Adrenal gland (tissue), 12 donors: ENCODE measurements around the gene PLEKHS1. TPM values are rescaled to one million over a fixed set of nuclear protein-coding genes. Genes with fewer than 3 reads are reported as not detected.

Source experiments
- DNase-seq, 7 donors: peaks; one replicate each; pipeline ENCODE4 v3.0.0-alpha.2; 2019 to 2020
- H3K27ac ChIP-seq, 5 donors: fragments of 200-600 bp; sonication (generic) in 4 of 5; 1 replicate in 3 of 5; 2 replicates in 2 of 5; pipeline versions ENCODE4 v1.5.1 to v1.8.0; 2016 to 2020; ENCODE audit warnings: mild to moderate bottlenecking in 1 of 5
- H3K27me3 ChIP-seq: fragments of 200-600 bp; 2 replicates; pipeline ENCODE4 v1.8.0; 2021
- H3K36me3 ChIP-seq, 2 donors: fragments of 200-600 bp; replicated peaks in 1 of 2; 1 replicate in 1 of 2; 2 replicates in 1 of 2; pipeline versions ENCODE4 v1.5.1 to v1.8.0; 2018 to 2022
- H3K4me1 ChIP-seq, 2 donors: fragments of 200-600 bp; replicated peaks in 1 of 2; 1 replicate in 1 of 2; 2 replicates in 1 of 2; pipeline versions ENCODE4 v1.5.1 to v1.8.0; 2018 to 2021
- H3K4me3 ChIP-seq, 4 donors: fragments of 200-600 bp; sonication (generic) in 3 of 4; one replicate each; pipeline ENCODE4 v1.5.1; 2016 to 2018
- H3K9me3 ChIP-seq, 3 donors: fragments of 200-600 bp; sonication (generic) in 1 of 3; replicated peaks in 1 of 3; 1 replicate in 2 of 3; 2 replicates in 1 of 3; pipeline versions ENCODE4 v1.5.1 to v1.8.0; 2016 to 2021
- POLR2A ChIP-seq, 2 donors: fragments of 450-650 bp; IDR thresholded peaks; one replicate each; pipeline ENCODE4 v1.6.1; 2017; ENCODE audit warnings: antibody characterized with exemption in 2 of 2, mild to moderate bottlenecking in 2 of 2, moderate library complexity in 1 of 2
- WGBS, 4 donors: extraction: QIAGEN DNeasy Blood & Tissue Kit in 2 of 4; methylation state at CpG; one replicate each; pipeline versions ENCODE4 v1.1.5 to v1.1.7; 2013 to 2017; 5-methylcytosine and 5-hydroxymethylcytosine counted together
- intact Hi-C, 2 donors: fragments of 100-400 bp; cut with DNase I; formaldehyde crosslinking; loops; one replicate each; pipeline versions ENCODE4 v1.14.1 to v1.15.0; 2022 to 2023
- polyA plus RNA-seq, 3 donors: library from polyadenylated mRNA; stranded (reverse); fragments of 200-250 nt in 2 of 3; fragments of 350-450 nt in 1 of 3; fragmentation: Illumina TruSeq in 1 of 3; extraction: RNeasy Lipid Tissue Mini Kit (QIAGEN cat#74804) in 1 of 3; gene quantifications; one replicate each; pipeline ENCODE4 v1.2.3, GENCODE V29; 2013 to 2014
- total RNA-seq, 9 donors: library from RNA; depleted of rRNA in 4 of 9; stranded (reverse); fragments of >200 nt in 4 of 9; fragments of 120-200 nt in 1 of 9; fragmentation: NEBNext Ultra II Directional in 1 of 9; extraction: Animal tissue kit (Norgen Biotek cat#: 25700) in 1 of 9; gene quantifications; one replicate each; pipeline versions ENCODE4 v1.1.0 to v1.2.4, GENCODE V29; 2013 to 2023
- TF ChIP-seq, protein P1 (sequence below), 6 experiments: fragments of 450-650 bp in 4 of 6; fragments of 200-600 bp in 2 of 6; sonication (generic) in 1 of 6; IDR thresholded peaks; 1 replicate in 5 of 6; 2 replicates in 1 of 6; pipeline versions ENCODE4 v1.5.1 to v1.8.0; 2016 to 2021; ENCODE audit warnings: antibody characterized with exemption in 6 of 6, mild to moderate bottlenecking in 2 of 6, moderate library complexity in 1 of 6
- donor health status: healthy with polysubstance abuse.
- donor health status: Bipolar disorder and iron deficiency.
- donor health status: DM: yes; HTN: yes; CAD: no.
- donor health status: DM: no; HTN: no; CAD: no.
- donor health status: DM: no; HTN: no; CAD: no.
- donor health status: DM: yes; HTN: yes; CAD: no.

Gene PLEKHS1
- total and polyA plus RNA-seq, 12 donors, result 0.13 TPM; not detected in 11

DNA sequence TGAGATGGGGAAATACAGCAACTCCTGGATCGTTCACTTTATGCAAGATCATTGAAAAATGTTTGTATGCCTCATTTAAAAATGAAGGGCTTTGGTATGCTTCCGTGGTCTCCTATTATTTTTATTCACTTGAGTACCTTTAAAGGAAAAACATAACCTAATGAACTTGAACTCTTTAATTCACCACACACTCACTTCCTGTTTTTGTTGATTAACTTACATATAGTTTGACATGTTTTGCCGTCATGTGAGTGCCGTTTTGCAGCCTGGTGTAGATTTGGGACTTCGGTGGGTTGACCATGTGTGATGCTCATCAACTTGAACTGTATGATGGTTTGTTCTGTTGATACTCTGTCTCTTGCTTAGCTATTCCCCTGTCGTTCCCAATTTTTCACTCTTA lies 42.8 kb upstream of the PLEKHS1 start:
- Histone ChIP-seq H3K27me3 (no peaks in the 10 kb centered on the region), H3K4me1 (peaks cover 0 to 18% of the 10 kb centered on the region in 2 donors), H3K36me3 (no peaks in the 10 kb centered on the region), H3K4me3 (no peak overlapping the region), H3K27ac (peak overlapping the region in 2 of 5 donors; percentile 26 to 40), H3K9me3 (no peaks in the 10 kb centered on the region)
- TF ChIP-seq POLR2A (IDR thresholded peaks at IDR 0.05), result no peak
- TF ChIP-seq, protein P1, sequence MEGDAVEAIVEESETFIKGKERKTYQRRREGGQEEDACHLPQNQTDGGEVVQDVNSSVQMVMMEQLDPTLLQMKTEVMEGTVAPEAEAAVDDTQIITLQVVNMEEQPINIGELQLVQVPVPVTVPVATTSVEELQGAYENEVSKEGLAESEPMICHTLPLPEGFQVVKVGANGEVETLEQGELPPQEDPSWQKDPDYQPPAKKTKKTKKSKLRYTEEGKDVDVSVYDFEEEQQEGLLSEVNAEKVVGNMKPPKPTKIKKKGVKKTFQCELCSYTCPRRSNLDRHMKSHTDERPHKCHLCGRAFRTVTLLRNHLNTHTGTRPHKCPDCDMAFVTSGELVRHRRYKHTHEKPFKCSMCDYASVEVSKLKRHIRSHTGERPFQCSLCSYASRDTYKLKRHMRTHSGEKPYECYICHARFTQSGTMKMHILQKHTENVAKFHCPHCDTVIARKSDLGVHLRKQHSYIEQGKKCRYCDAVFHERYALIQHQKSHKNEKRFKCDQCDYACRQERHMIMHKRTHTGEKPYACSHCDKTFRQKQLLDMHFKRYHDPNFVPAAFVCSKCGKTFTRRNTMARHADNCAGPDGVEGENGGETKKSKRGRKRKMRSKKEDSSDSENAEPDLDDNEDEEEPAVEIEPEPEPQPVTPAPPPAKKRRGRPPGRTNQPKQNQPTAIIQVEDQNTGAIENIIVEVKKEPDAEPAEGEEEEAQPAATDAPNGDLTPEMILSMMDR (IDR thresholded peaks at IDR 0.05), result no peak
- no peak for DNase-seq
- intact Hi-C loops, result loop anchor here in 1 of 2 donors (10.0 kb wide), 1 partner anchor 396 kb away; no protein-coding TSS in a partner anchor
- 84 to 91% (median 86%) methylated on average over 6 of the region's 6 CpGs for WGBS, 4 donors

- WGBS, 4 donors, result 37 to 41% (median 37%) methylated on average over 8 of the region's 8 CpGs
- Histone ChIP-seq H3K27me3 (no peaks in the 10 kb centered on the region), H3K36me3 (no peaks in the 10 kb centered on the region), H3K4me1 (peaks cover 0 to 18% of the 10 kb centered on the region in 2 donors), H3K9me3 (no peaks in the 10 kb centered on the region), H3K4me3 (no peak overlapping the region), H3K27ac (peak overlapping the region in 3 of 5 donors; percentile 13 to 40 (median 26))
- DNase-seq, result peak in 3 of 7 donors; percentile 35 to 53 (median 49)
- no peak for TF ChIP-seq POLR2A (IDR thresholded peaks at IDR 0.05)
- TF ChIP-seq, protein P1 (IDR thresholded peaks at IDR 0.05), result no peak
- intact Hi-C loops, result loop anchor here in 1 of 2 donors (10.0 kb wide), 1 partner anchor 395 kb away; no protein-coding TSS in a partner anchor
These were observed 42.2 kb upstream of the PLEKHS1 start for GRCh38 chr10:113709221-113709838.

GRCh38 chr10:113711142-113711541 lies 40.3 kb upstream of the PLEKHS1 start:
- Histone ChIP-seq H3K9me3 (no peaks in the 10 kb centered on the region), H3K36me3 (no peaks in the 10 kb centered on the region), H3K4me1 (peaks cover 0 to 18% of the 10 kb centered on the region in 2 donors), H3K4me3 (no peak overlapping the region), H3K27me3 (no peaks in the 10 kb centered on the region), H3K27ac (no peak overlapping the region)
- 75 to 86% (median 78%) methylated on average over 2 of the region's 2 CpGs for WGBS, 4 donors
- DNase-seq, result no peak
- TF ChIP-seq, protein P1 (IDR thresholded peaks at IDR 0.05), result no peak
- no peak for TF ChIP-seq POLR2A (IDR thresholded peaks at IDR 0.05)
- intact Hi-C loops, result no loop called here

GRCh38 chr10:113712024-113712423 lies 39.5 kb upstream of the PLEKHS1 start:
- no peaks in the 10 kb centered on the region for H3K9me3 ChIP-seq
- intact Hi-C loops, result no loop called here
- peaks cover 0 to 18% of the 10 kb centered on the region in 2 donors for H3K4me1 ChIP-seq
- H3K36me3 ChIP-seq, result no peaks in the 10 kb centered on the region
- 87 to 93% (median 90%) methylated on average over 3 of the region's 3 CpGs for WGBS, 4 donors
- TF ChIP-seq POLR2A (IDR thresholded peaks at IDR 0.05), result no peak
- TF ChIP-seq, protein P1 (IDR thresholded peaks at IDR 0.05), result no peak
- H3K27me3 ChIP-seq, result no peaks in the 10 kb centered on the region
- H3K27ac ChIP-seq, result no peak overlapping the region
- H3K4me3 ChIP-seq, result no peak overlapping the region
- no peak for DNase-seq
